SK-N-SH (cell line): ENCODE measurements around the gene C5orf63.

Experiments
- CTCF ChIP-seq: fragments of 200-600 bp; sonication (generic); IDR thresholded peaks from 2 replicates; pipeline ENCODE4 v1.6.1; 2017; ENCODE audit warnings: antibody characterized with exemption, mild to moderate bottlenecking, moderate library complexity
- EP300 ChIP-seq, 2 experiments: IDR thresholded peaks; 2 replicates each; pipeline versions ENCODE4 v1.4.0 to v1.6.1; 2012; ENCODE audit warnings: borderline replicate concordance in 1 of 2, low read depth in 1 of 2, low read length in 1 of 2
- EZH2phosphoT487 ChIP-seq: fragments of 200-600 bp; sonication (generic); IDR thresholded peaks from 2 replicates; pipeline ENCODE4 v1.6.1; 2017; ENCODE audit warnings: low read depth, mixed run types, mild to moderate bottlenecking, antibody characterized with exemption, moderate library complexity, borderline replicate concordance
- FOXM1 ChIP-seq: IDR thresholded peaks from 2 replicates; pipeline ENCODE4 v1.4.0; 2012; ENCODE audit warnings: low read depth, mild to moderate bottlenecking
- GATA2 ChIP-seq: sonication (generic); formaldehyde crosslinking; IDR thresholded peaks from 2 replicates; pipeline ENCODE4 v1.5.0; 2020; ENCODE audit warnings: mild to moderate bottlenecking, missing genetic modification reagents
- MXI1 ChIP-seq: IDR thresholded peaks from 2 replicates; pipeline ENCODE4 v1.6.1; 2012; ENCODE audit warnings: mild to moderate bottlenecking, low read depth, low read length, improper control_type of control experiment
- POLR2AphosphoS5 ChIP-seq: IDR thresholded peaks from 2 replicates; pipeline ENCODE4 v1.6.1; 2012; ENCODE audit warnings: low read depth, low read length
- RCOR1 ChIP-seq: fragments of 150-350 bp; IDR thresholded peaks from 2 replicates; pipeline ENCODE4 v1.6.1; 2017; ENCODE audit warnings: antibody characterized with exemption, low read length
- SMC3 ChIP-seq: IDR thresholded peaks from 2 replicates; pipeline ENCODE4 v1.6.1; 2012; ENCODE audit warnings: low read depth, low read length, improper control_type of control experiment
- TEAD4 ChIP-seq: IDR thresholded peaks from 2 replicates; pipeline ENCODE4 v1.4.0; 2012; ENCODE audit warnings: mild to moderate bottlenecking, borderline replicate concordance; ENCODE audit not compliant: insufficient read depth
- TF ChIP-seq, protein P1 (sequence below): fragments of 150-350 bp; IDR thresholded peaks from 2 replicates; pipeline ENCODE4 v1.6.1; 2017; ENCODE audit warnings: antibody characterized with exemption, low read length, low read depth, borderline replicate concordance
- TF ChIP-seq, protein P2 (sequence below): IDR thresholded peaks from 2 replicates; pipeline ENCODE4 v1.4.0; 2012; ENCODE audit warnings: low read depth

DNA sequence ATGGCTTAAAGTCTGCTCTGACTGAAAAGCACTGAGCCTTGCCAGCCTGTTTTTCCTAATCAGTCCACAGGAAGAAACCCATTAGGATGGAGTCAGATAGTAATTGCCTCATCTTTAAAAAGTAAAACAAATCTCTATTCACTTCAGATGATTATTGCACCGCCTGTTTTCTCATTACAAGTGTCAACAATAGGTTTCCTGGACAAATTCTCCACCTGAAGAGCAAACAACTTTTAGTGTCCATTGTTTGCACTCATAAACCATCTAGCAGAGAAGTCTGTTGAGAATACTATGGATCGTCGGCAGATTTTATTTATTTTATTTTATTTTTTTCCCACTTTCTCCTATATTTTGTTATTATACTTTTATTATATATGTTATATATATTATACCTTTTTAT is 20.3 kb downstream of the C5orf63 start:
- TF ChIP-seq, protein P1, sequence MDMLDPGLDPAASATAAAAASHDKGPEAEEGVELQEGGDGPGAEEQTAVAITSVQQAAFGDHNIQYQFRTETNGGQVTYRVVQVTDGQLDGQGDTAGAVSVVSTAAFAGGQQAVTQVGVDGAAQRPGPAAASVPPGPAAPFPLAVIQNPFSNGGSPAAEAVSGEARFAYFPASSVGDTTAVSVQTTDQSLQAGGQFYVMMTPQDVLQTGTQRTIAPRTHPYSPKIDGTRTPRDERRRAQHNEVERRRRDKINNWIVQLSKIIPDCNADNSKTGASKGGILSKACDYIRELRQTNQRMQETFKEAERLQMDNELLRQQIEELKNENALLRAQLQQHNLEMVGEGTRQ, result no peak
- no peak for TF ChIP-seq CTCF
- TF ChIP-seq MXI1, result no peak
- TF ChIP-seq FOXM1, result no peak
- TF ChIP-seq POLR2AphosphoS5, result no peak
- TF ChIP-seq TEAD4, result no peak
- TF ChIP-seq, protein P2, sequence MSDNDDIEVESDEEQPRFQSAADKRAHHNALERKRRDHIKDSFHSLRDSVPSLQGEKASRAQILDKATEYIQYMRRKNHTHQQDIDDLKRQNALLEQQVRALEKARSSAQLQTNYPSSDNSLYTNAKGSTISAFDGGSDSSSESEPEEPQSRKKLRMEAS, result no peak
- TF ChIP-seq SMC3, result no peak
- TF ChIP-seq RCOR1, result no peak
- TF ChIP-seq EP300 (IDR thresholded peaks at IDR 0.05; ENCODE audit: borderline replicate concordance in 1 of 2, low read depth in 1 of 2, low read length in 1 of 2), result no peak
- no peak for TF ChIP-seq GATA2 (CRISPR knock-in tag)
- TF ChIP-seq EZH2phosphoT487, result no peak
